Measurements from ENCODE around the gene FBXW7. TPM values are rescaled to one million over a fixed set of nuclear protein-coding genes. Genes with fewer than 3 reads are reported as not detected.
A peak's percentile ranks its signal among the peaks of the same experiment; 100 is the strongest.

Gene FBXW7
- total RNA-seq, 1 experiment from 2014 or later = 27.1 TPM

- Histone ChIP-seq H3K4me1 (ENCODE audit: insufficient read depth, low read length) (no peaks in the 10 kb centered on the region), H2AK5ac (ENCODE audit: insufficient read length, low read length) (no peak overlapping the region), H3K23me2 (ENCODE audit: insufficient read length, low read depth, low read length, poor library complexity, severe bottlenecking) (no peaks in the 10 kb centered on the region), H2AFZ (ENCODE audit: low read length) (no peak overlapping the region), H2BK5ac (ENCODE audit: insufficient read length, low read length) (no peak overlapping the region), H3K4ac (ENCODE audit: low read depth, low read length) (no peak overlapping the region), H3K23ac (ENCODE audit: insufficient read length, low read depth, low read length) (no peak overlapping the region), H3K18ac (ENCODE audit: insufficient read length, low read depth, low read length) (no peak overlapping the region), H2BK15ac (ENCODE audit: low read depth, low read length) (no peak overlapping the region), H2BK20ac (ENCODE audit: low read depth, low read length, poor library complexity, severe bottlenecking) (no peak overlapping the region), H3K14ac (ENCODE audit: insufficient read depth, low read length) (no peak overlapping the region), H2BK120ac (ENCODE audit: low read depth, low read length, poor library complexity, severe bottlenecking) (no peak overlapping the region), H4K20me1 (ENCODE audit: control insufficient read depth, insufficient read depth, insufficient read length) (no peaks in the 10 kb centered on the region), H2BK12ac (ENCODE audit: insufficient read length, low read depth, low read length) (no peak overlapping the region), H3K4me2 (ENCODE audit: insufficient read depth, insufficient read length, low read length) (no peak overlapping the region), H3K79me1 (ENCODE audit: insufficient read depth, low read depth, low read length, poor library complexity, severe bottlenecking) (peaks cover 1% of the 10 kb centered on the region), H3K79me2 (ENCODE audit: insufficient read depth, low read length) (peaks cover 7% of the 10 kb centered on the region; the same call in 1 of the 2 replicates), H3K9me3 (ENCODE audit: control insufficient read depth, low read depth, low read length) (no peaks in the 10 kb centered on the region), H4K91ac (ENCODE audit: insufficient read length, low read depth, low read length) (no peak overlapping the region), H3K56ac (ENCODE audit: insufficient read length, low read depth, low read length) (no peak overlapping the region), H3K27ac (ENCODE audit: insufficient read length, low read depth, low read length) (no peak overlapping the region), H3K27me3 (ENCODE audit: insufficient read depth, low read length) (no peaks in the 10 kb centered on the region), H3T11ph (ENCODE audit: low read length) (no peak overlapping the region), H4K5ac (ENCODE audit: insufficient read length, low read depth, low read length) (no peak overlapping the region), H3K9ac (ENCODE audit: extremely low read depth, insufficient read length, low read length) (no peak overlapping the region), H4K8ac (replicated peaks; ENCODE audit: insufficient read length, low read depth, low read length) (no peak overlapping the region)
- Mint-ChIP-seq H3K36me3 (ENCODE audit: insufficient read depth in 1 of 3, low read depth in 3 of 3) (no peaks in the 10 kb centered on the region), H3K4me1 (peaks cover 0 to 10% of the 10 kb centered on the region in 2 experiments; a peak in 2 of 4 replicates), H3K27ac (peak overlapping the region in 1 of 3 experiments; percentile 33; a peak in 3 of 7 replicates), H3K27me3 (ENCODE audit: low read depth) (no peaks in the 10 kb centered on the region), H3K9me3 (no peaks in the 10 kb centered on the region), H3K4me3 (no peak overlapping the region)
- no peak for DNase-seq
- WGBS (ENCODE audit: extremely low coverage, insufficient read length, low lambda C conversion rate) = no CpG with 5 or more reads among the region's 2 CpGs
- no peak for TF ChIP-seq CTCF (conservative IDR thresholded peaks at IDR 0.05)
These were observed 73.8 kb downstream of the FBXW7 start for GRCh38 chr4:152462047-152462446.
